M059J (cell line): ENCODE data around the gene SPIB. TPM values are rescaled to one million over a fixed set of nuclear protein-coding genes. Genes with fewer than 3 reads are reported as not detected.
"Not testable (repeated sequence)": the region's sequence is repeated elsewhere in the genome, so short reads cannot be mapped to it uniquely, and the experiment has no call there.

Experiments
- DNase-seq: peaks from one replicate; pipeline ENCODE4 v3.0.0-alpha.2; 2012; ENCODE audit warnings: low read depth
- total RNA-seq: library from RNA; depleted of rRNA; stranded (reverse); fragments of >200 nt; shearing (Covaris generic); gene quantifications from 2 replicates; pipeline ENCODE4 v1.2.3, GENCODE V29; 2014

The SPIB gene
- total RNA-seq, 1 experiment from 2014 or later = not detected

DNA sequence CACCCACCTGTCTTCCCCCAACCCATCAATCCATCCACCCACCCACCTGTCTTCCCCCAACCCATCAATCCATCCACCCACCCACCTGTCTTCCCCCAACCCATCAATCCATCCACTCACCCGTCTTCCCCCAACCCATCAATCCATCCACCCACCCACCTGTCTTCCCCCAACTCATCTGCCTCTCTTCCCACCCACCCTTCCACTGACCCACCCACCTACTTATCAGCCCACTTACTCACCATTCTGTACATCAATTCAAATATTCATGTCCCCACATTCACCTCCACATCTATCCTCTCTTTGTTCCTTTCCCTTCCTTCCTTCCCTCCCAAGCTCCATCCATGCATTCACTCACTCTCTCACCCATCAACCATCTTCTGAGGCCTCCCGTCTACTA, 20.4 kb downstream of the SPIB start:
- not testable (repeated sequence) for DNase-seq

- no peak for DNase-seq
These were observed 25.3 kb downstream of the SPIB start for GRCh38 chr19:50444059-50444458.

- DNase-seq = no peak
These were observed 28.3 kb downstream of the SPIB start for GRCh38 chr19:50447053-50447452.

DNA sequence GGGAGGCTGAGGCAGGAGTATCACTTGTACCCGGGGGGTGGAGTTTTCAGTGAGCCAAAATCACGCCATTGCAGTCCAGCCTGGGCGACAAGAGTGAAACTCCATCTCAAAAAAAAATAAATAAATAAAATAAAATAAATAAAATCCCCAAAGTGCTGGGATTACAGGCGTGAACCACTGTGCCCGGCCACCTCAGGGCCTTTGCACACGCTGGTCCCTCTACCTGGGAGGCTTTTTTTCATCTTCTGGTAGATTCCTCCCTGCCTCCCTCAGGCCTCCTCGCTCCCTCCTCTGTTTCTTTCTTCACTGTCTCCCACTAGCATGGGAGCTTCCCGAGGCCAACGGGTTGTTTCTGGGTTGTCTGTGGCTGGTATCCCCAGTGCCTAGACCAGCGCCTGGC, 29.0 kb downstream of the SPIB start:
- no peak for DNase-seq

DNA sequence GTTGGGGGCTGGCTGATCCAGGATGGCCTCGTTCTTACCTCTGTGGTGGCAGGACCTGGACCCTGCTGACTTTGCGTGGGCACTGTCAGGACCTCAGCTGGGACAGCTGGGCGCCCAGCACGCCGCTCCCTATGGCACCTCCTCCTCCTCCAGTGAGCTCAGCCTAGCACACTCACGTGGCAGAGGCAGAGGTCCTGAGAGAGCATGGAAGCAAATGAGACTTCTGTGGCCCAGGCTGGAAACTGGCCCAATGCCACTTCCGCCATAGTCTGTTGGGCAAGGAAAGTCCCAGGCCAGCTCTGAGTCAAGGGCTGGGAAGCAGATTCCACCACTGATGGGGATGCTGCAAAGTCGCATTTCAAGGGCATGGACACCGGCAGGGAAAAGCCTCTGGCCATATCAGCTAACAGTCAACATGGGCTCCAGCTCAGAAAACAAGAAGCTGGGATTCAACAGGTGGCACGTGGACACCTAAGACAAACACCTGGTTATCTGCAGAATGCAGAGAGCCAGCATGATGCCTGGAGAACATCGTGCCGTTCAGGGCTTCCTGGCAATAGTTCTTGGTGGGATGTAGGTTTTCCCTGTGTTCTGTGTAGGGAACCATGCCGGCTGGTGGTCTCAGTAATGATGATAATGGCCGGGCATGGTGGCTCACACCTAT, 30.6 kb downstream of the SPIB start:
- peak; percentile 68 for DNase-seq

- no peak for DNase-seq
These were observed 31.9 kb downstream of the SPIB start for GRCh38 chr19:50450369-50451222.

GRCh38 chr19:50451223-50451534, 32.4 kb downstream of the SPIB start:
- DNase-seq = no peak

GRCh38 chr19:50453243-50453642, 34.5 kb downstream of the SPIB start:
- DNase-seq = no peak

- no peak for DNase-seq
These were observed 37.3 kb downstream of the SPIB start for GRCh38 chr19:50455992-50456391.

DNA sequence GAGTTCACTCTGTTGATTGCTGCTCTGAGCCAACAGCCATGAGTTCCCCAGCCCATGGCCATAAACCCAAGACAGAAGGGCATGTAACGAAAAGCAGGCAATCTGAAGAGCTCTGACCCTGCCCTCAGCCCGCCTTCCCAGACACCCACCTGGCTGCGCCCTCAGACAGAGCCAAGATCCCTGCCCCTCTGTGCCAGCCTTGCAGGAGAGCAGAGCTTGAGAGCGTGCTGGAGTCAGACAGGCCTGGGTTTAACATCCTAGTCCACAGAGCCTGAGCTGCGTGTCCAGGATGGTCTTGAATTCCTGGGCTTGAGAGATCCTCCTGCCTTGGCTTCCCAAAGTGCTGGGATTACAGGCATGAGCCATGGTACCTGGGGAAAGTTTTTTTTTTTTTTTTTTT, 38.6 kb downstream of the SPIB start:
- DNase-seq = no peak

DNA sequence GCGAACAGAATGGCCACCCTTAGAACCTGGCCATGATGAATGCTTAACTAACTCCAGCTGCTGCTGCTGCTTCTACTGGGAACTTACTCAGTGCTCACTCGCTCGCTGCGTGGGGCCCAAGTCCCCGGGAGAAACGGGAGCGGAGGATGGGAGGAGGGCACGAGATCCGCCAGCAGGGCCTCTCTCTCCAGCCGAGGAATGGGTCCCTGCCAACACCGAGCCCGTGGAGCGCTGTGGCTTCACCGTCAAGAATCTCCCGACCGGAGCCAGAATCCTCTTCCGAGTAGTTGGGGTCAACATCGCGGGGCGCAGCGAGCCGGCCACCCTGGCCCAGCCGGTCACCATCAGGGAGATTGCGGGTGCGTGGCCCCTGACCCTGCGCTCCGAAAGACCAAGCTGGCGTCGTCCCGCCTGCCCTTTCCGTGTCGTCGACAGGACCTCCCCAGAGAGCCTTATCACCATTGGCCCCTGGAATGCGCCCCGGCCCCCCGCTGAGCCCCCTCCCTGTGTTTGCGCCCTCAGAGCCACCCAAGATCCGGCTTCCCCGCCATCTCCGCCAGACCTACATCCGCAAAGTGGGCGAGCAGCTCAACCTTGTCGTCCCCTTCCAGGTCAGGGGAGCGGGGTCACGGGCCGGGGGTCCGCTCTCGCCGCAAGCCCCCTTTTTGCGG, 39.8 kb downstream of the SPIB start:
- no peak for DNase-seq

DNA sequence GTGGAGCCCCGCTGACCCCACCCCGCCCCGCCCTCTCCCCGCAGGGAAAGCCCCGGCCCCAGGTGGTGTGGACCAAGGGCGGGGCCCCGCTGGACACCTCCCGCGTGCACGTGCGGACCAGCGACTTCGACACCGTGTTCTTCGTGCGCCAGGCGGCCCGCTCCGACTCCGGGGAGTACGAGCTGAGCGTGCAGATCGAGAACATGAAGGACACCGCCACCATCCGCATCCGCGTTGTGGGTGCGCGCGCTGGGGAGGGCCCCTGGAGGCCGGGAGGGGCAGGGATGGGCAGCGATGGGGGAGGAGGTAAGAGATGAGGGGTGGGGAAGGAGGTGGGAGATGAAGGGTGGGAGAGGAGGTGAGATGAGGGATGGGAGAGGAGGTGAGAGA, 40.3 kb downstream of the SPIB start:
- no peak for DNase-seq

DNA sequence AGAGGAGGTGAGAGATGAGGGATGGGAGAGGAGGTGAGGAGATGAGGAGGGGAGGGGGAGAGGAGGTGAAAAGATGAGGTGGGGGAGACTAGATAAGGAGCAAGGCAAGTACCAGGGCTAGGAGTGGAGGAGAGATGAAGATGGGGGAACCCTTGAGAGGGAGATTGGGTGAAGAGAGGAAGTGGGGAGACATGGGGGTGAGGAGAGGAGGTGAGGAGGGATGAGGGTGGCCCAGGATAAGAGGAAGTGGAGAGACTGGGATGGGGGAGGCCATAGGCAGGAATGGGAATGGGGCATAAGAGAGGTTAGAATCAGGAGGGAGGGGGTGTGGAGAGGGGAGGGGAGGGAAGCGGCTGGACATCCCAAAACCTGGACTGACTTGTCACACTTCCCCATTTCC, 40.9 kb downstream of the SPIB start:
- DNase-seq = no peak

DNA sequence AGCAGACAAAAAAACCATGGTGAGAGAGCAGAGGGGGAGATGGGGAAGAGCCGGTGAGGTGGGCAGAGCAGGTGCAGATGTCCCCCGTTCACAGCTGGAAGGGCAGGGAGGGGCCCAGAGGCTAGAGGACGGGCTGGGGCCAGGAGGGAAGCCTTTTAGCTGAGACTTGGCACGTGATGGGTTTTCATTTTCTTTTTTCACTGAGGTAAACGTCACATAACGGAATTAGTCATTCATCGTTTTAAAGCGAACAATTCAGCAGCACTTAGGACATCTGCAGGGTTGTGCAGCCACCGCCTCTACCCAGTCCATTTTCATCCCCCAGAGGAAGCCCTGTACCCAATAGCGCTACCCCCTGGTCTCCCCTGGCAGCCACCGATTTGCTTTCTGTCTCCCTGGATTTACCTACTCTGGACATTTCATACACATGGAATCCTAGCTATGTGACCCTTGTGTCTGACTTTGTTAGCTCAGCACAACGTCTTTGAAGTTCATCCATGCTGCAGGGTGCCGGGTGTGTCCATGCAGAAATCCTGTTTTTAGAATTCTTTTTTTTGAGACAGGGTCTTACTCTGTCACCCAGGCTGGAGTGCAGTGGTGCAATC, 41.5 kb downstream of the SPIB start:
- peak; percentile 72 for DNase-seq

GRCh38 chr19:50461066-50461875, 42.5 kb downstream of the SPIB start:
- peak; percentile 66 for DNase-seq

- no peak for DNase-seq
These were observed 44.2 kb downstream of the SPIB start for GRCh38 chr19:50462970-50463369.

GRCh38 chr19:50464348-50464747, 45.6 kb downstream of the SPIB start:
- DNase-seq = no peak

- no peak for DNase-seq
These were observed 46.3 kb downstream of the SPIB start for GRCh38 chr19:50465000-50465399.

DNA sequence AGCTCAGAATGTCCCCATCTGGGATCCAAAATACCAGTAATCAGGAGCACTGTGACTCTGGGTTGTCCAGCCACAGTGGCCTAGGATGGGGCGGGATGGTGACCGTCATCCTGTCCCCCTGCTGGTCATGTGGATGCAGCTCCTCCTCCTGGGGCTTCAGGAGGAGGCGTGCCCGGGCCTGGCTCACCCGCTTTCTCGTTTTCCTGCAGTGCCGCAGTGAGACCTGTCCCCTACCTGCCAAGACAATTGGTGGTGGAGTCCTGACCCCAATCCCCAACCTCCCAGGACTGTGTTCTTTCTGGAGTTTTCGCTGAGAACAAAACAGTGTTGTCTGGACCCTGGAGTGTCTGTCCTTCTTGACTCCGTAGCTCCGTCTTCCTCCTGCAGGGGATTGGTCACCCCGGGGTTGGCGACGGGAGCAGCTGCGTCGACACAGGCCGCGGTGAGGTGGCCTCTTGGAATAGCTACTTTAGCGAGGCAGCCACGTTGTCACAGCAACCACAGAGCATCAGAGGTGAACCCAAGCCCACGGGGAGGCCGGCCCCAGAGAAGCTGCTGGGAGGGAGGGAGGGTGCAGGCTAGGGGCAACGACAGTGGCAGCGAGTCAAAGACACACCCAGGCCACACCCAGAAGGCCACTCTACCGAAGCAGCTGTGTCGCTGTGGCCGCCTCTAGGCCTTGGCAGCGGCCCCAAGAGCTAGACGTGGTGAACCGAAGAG, 47.4 kb downstream of the SPIB start:
- DNase-seq = no peak

DNA sequence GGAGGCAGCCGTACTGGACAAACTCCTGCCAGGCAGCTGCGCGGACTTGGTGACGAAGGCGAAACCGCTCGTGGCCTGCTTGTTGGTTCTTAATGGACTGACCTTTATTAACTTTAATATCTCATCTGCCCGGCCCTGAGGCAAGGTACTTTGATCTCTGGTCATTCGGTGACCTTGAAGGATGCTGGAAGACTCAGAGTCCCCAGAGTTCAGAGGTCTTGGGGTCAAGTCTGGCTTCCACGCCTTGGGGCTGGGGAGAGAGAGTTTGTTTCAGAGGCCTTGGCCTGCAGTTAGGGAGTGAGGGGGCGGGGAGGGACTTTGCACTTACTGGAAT, 47.9 kb downstream of the SPIB start:
- DNase-seq = no peak

GRCh38 chr19:50467566-50467965, 48.8 kb downstream of the SPIB start:
- no peak for DNase-seq
